Activated CD4-positive, alpha-beta T cell treated with anti-CD3 and anti-CD28 coated beads for 36 hours (primary cell): Measurements from ENCODE around the gene ZRANB3. TPM values are rescaled to one million over a fixed set of nuclear protein-coding genes. Genes with fewer than 3 reads are reported as not detected.

Experiments
- ATAC-seq: fragments of 200-7000 bp; cut with Tn5 transposase; one replicate; pipeline ENCODE4 v1.10.0; 2021; ENCODE audit warnings: mild to moderate bottlenecking, moderate library complexity
- CTCF ChIA-PET: fragments of 350-600 bp; sonication (Branson Sonifier 250); formaldehyde crosslinking; loops from one replicate; lab custom pipeline; 2021; ENCODE audit warnings: antibody characterized with exemption; lab: Charles Lee
- POLR2A ChIA-PET: fragments of 350-600 bp; sonication (Branson Sonifier 250); formaldehyde crosslinking; loops from one replicate; lab custom pipeline; 2021; ENCODE audit warnings: antibody characterized with exemption, inconsistent platforms; lab: Charles Lee
- DNase-seq: peaks from one replicate; pipeline ENCODE4 v3.0.0-alpha.2; 2020
- H3K27ac Mint-ChIP-seq: one replicate; pipeline ENCODE4 v1.8.0; 2021; ENCODE audit warnings: mixed read lengths
- H3K27me3 Mint-ChIP-seq: one replicate; pipeline ENCODE4 v1.8.0; 2021; ENCODE audit warnings: mixed read lengths
- H3K36me3 Mint-ChIP-seq: one replicate; pipeline ENCODE4 v1.8.0; 2021; ENCODE audit warnings: low read depth, mixed read lengths
- H3K4me1 Mint-ChIP-seq: one replicate; pipeline ENCODE4 v1.8.0; 2021; ENCODE audit warnings: mixed read lengths
- H3K4me3 Mint-ChIP-seq: one replicate; pipeline ENCODE4 v1.8.0; 2021; ENCODE audit warnings: mild to moderate bottlenecking, moderate library complexity, mixed read lengths
- H3K9me3 Mint-ChIP-seq: one replicate; pipeline ENCODE4 v1.8.0; 2021; ENCODE audit warnings: low read depth, mixed read lengths
- intact Hi-C, 2 experiments: fragments of 100-400 bp; cut with DNase I in 1 of 2; cut with micrococcal nuclease in 1 of 2; formaldehyde crosslinking; loops; one replicate each; pipeline versions ENCODE4 v1.14.2 to v1.15.1; 2022 to 2024; cut with DNase I, micrococcal nuclease
- total RNA-seq, 2 experiments: library from RNA; stranded (reverse); gene quantifications; one replicate each; pipeline ENCODE4 v1.2.3, GENCODE V29; 2021

ZRANB3 gene
- total RNA-seq, 2 experiments from 2014 or later = 15.1 to 16.5 TPM

DNA sequence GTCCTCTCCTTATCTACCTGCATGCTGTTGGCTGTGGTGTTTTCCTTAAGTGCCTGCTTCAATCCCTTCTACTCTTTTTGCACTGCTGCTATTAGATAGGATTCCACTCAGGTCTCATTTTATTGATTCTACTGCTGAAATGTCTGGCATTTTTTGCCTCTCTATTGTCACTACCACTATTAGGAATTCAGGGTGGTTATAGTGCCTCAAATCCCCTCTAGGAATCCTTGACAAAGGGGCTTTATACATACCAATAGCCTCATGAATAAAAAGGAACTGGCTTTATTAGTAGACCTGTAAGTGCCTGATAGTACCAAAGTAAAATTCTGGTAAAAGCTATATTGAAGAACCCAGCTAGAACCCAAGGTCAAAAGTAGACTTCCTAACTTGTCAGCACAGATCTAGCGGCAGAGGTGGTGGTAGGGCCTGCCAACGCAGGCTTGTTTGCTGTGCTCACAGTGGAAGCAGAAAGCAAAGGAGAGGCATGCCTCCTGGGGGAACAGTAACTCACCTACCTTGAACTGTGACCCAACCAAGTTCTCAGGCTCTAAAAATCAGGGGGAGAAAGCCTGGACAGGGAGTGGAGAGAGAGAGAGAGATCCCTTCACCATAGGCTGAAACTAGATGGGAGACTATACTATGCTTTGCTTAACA lies 278.1 kb downstream of the ZRANB3 start:
- Mint-ChIP-seq H3K27ac (no peak overlapping the region), H3K27me3 (no peaks in the 10 kb centered on the region), H3K9me3 (peaks cover 21% of the 10 kb centered on the region), H3K36me3 (peaks cover 17% of the 10 kb centered on the region), H3K4me1 (no peaks in the 10 kb centered on the region), H3K4me3 (no peak overlapping the region)
- intact Hi-C loops = loop anchor here in 1 of 2 experiments (10.0 kb wide), 1 partner anchor 248 kb away; no protein-coding TSS in a partner anchor
- no peak for DNase-seq
- CTCF ChIA-PET = interaction anchor here (0.7 kb wide), 1 partner anchor 450 kb away, joined by 3 read pairs; no protein-coding TSS in a partner anchor
- ATAC-seq = no peak
- POLR2A ChIA-PET = no interaction called here

DNA sequence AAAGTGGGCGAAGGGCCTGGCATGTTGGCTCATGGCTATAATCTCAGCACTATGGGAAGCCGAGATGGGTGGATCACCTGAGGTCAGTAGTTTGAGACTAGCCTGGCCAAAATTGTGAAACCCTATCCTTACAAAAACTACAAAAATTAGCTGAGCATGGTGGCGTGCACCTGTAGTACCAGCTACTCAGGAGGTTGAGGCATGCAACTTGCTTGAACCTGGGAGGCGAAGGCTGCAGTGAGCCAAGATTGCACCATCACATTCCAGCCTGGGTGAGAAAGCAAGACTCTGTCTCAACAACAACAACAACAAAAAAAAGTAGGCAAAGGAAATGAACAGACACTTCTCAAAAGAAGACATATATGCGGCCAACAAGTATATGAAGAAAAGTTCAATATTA lies 282.4 kb downstream of the ZRANB3 start:
- H3K9me3 Mint-ChIP-seq = peaks cover 21% of the 10 kb centered on the region
- H3K4me3 Mint-ChIP-seq = no peak overlapping the region
- ATAC-seq (no peak), DNase-seq (no peak)
- peaks cover 8% of the 10 kb centered on the region for H3K4me1 Mint-ChIP-seq
- CTCF ChIA-PET = interaction anchor here (0.8 kb wide), 1 partner anchor 1192 kb away, joined by 4 read pairs; no protein-coding TSS in a partner anchor
- peaks cover 17% of the 10 kb centered on the region for H3K36me3 Mint-ChIP-seq
- POLR2A ChIA-PET = no interaction called here
- H3K27me3 Mint-ChIP-seq = no peaks in the 10 kb centered on the region
- no peak overlapping the region for H3K27ac Mint-ChIP-seq
- intact Hi-C loops = loop anchor here in 1 of 2 experiments (5.0 kb wide), 1 partner anchor 284 kb away; the partner anchor contains the start of genes R3HDM1 and ZRANB3

GRCh38 chr2:135246711-135247270 lies 284.2 kb downstream of the ZRANB3 start:
- ATAC-seq (no peak), DNase-seq (no peak)
- Mint-ChIP-seq H3K4me3 (no peak overlapping the region), H3K36me3 (peaks cover 16% of the 10 kb centered on the region), H3K9me3 (peaks cover 19% of the 10 kb centered on the region), H3K4me1 (peaks cover 8% of the 10 kb centered on the region), H3K27me3 (no peaks in the 10 kb centered on the region), H3K27ac (no peak overlapping the region)
- CTCF ChIA-PET = interaction anchor here (1.0 to 1.6 kb wide), 2 partner anchors 199 to 243 kb away, joined by 4 read pairs; no protein-coding TSS in a partner anchor
- POLR2A ChIA-PET = no interaction called here
- intact Hi-C loops = loop anchor here in 1 of 2 experiments (5.0 kb wide), 1 partner anchor 286 kb away; the partner anchor contains the start of genes R3HDM1 and ZRANB3

- Mint-ChIP-seq H3K9me3 (peaks cover 7% of the 10 kb centered on the region), H3K36me3 (peaks cover 8% of the 10 kb centered on the region), H3K27ac (peak overlapping the region; percentile 84), H3K4me1 (peaks cover 8% of the 10 kb centered on the region), H3K4me3 (no peak overlapping the region), H3K27me3 (no peaks in the 10 kb centered on the region)
- ChIA-PET CTCF (interaction anchor here (0.6 kb wide), 1 partner anchor 235 kb away, joined by 3 read pairs; no protein-coding TSS in a partner anchor), POLR2A (no interaction called here)
- intact Hi-C loops = loop anchor here in 1 of 2 experiments (1.0 to 5.0 kb wide), 2 partner anchors 193 to 287 kb away; partner anchors contain the start of genes R3HDM1, RAB3GAP1 and ZRANB3
- DNase-seq (peak; percentile 36), ATAC-seq (peak; percentile 98)
Measured at GRCh38 chr2:135245071-135245470, 285.9 kb downstream of the ZRANB3 start.

GRCh38 chr2:135238651-135239050 lies 292.4 kb downstream of the ZRANB3 start:
- intact Hi-C loops = no loop called here
- no peak overlapping the region for H3K4me3 Mint-ChIP-seq
- ChIA-PET POLR2A (no interaction called here), CTCF (interaction anchor here (0.6 to 2.0 kb wide), 2 partner anchors 14 to 69 kb away, joined by 3 to 6 read pairs; no protein-coding TSS in a partner anchor)
- no peak overlapping the region for H3K27ac Mint-ChIP-seq
- no peak for DNase-seq
- H3K27me3 Mint-ChIP-seq = no peaks in the 10 kb centered on the region
- H3K9me3 Mint-ChIP-seq = no peaks in the 10 kb centered on the region
- H3K36me3 Mint-ChIP-seq = no peaks in the 10 kb centered on the region
- H3K4me1 Mint-ChIP-seq = no peaks in the 10 kb centered on the region
- ATAC-seq = no peak

DNA sequence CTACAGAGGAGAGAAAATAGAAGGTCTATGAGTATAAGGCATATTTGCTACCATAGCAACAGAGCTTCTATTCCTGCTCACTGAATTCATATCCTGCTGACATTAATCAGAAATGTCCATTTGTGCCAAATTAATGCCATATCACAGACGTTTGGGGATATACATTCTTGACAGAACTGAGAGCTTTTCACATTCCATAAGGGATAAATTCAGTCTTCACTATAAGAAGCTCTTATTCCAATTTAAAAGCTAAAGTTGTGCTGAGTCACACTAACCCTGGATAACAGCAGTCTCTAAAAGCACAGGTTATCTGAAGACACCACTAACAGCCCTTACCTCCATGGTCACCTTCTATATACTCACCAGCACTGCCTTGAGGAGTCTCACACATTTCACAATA lies 300.9 kb downstream of the ZRANB3 start:
- ChIA-PET POLR2A (no interaction called here), CTCF (no interaction called here)
- DNase-seq (no peak), ATAC-seq (no peak)
- Mint-ChIP-seq H3K4me1 (no peaks in the 10 kb centered on the region), H3K9me3 (peaks cover 4% of the 10 kb centered on the region), H3K4me3 (no peak overlapping the region), H3K27ac (no peak overlapping the region), H3K27me3 (no peaks in the 10 kb centered on the region), H3K36me3 (peaks cover 4% of the 10 kb centered on the region)
- intact Hi-C loops = no loop called here

DNA sequence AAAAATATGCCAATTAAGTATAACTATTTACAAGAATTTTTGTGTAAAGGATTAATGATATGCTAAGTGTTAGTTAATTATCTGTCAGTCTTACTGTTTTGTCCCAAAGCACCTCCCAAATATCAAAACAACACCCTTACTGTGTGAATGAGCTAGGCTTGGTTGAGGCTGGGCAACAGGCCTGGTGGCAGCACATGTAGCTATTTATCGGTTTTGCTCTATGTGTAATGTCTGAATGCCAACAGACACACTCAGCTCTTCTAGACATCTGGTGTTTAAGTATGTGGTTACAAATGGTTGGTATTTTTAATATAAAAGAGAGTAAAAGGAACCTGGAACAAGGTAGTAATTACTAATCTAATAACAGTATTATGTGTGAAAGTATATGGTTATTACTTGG lies 303.6 kb downstream of the ZRANB3 start:
- no peak for ATAC-seq
- no peaks in the 10 kb centered on the region for H3K4me1 Mint-ChIP-seq
- DNase-seq = no peak
- H3K27ac Mint-ChIP-seq = no peak overlapping the region
- ChIA-PET CTCF (interaction anchor here (0.6 kb wide), 2 partner anchors 152 to 521 kb away, joined by 3 read pairs; no protein-coding TSS in a partner anchor), POLR2A (no interaction called here)
- no peak overlapping the region for H3K4me3 Mint-ChIP-seq
- peaks cover 4% of the 10 kb centered on the region for H3K36me3 Mint-ChIP-seq
- no peaks in the 10 kb centered on the region for H3K9me3 Mint-ChIP-seq
- no peaks in the 10 kb centered on the region for H3K27me3 Mint-ChIP-seq
- intact Hi-C loops = no loop called here

DNA sequence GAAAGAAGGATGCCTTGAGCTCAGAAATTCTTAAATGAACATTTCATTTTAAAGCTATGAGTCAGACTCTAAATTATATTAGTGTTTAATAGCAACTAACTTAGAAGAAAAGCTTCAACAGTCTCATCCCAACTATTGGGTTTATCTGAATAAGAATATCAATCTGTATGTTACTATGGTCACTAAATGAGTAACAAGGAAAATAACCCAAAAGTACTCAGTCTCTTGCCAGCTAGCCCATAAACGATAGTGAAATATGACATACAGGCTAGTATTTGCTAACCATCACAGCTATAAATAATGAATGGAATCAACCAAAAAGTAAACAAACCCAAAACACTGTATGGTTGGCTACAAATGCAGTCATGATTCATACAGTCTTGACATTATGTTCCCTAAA lies 304.1 kb downstream of the ZRANB3 start:
- Mint-ChIP-seq H3K27me3 (no peaks in the 10 kb centered on the region), H3K9me3 (no peaks in the 10 kb centered on the region), H3K4me3 (no peak overlapping the region), H3K4me1 (no peaks in the 10 kb centered on the region), H3K36me3 (peaks cover 4% of the 10 kb centered on the region), H3K27ac (no peak overlapping the region)
- intact Hi-C loops = no loop called here
- ATAC-seq (no peak), DNase-seq (no peak)
- ChIA-PET CTCF (interaction anchor here (0.6 to 1.0 kb wide), 3 partner anchors 10 to 522 kb away, joined by 3 read pairs; no protein-coding TSS in a partner anchor), POLR2A (no interaction called here)

DNA sequence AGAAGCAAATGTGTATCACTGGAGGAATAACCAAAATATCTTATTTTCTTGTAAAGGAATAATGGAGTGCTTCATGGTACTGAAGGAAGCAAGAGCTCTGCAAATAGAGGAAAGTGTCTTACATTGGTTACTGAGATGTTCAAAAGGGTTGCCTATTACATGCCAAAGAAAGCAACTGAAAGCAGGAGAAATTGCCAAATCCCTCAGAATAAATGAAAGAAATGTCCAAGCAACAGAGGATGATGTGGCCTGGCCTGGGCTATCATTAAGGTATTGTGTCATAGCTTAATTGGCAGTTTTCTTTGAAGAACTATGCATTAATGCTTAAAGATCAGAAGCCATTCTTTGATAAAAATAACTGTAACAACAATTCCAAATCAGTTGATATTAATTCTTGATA lies 305.2 kb downstream of the ZRANB3 start:
- H3K27ac Mint-ChIP-seq = no peak overlapping the region
- no peaks in the 10 kb centered on the region for H3K4me1 Mint-ChIP-seq
- CTCF ChIA-PET = interaction anchor here (1.0 kb wide), 1 partner anchor 8 kb away, joined by 3 read pairs; no protein-coding TSS in a partner anchor
- no peaks in the 10 kb centered on the region for H3K9me3 Mint-ChIP-seq
- ATAC-seq (no peak), DNase-seq (no peak)
- no peaks in the 10 kb centered on the region for H3K27me3 Mint-ChIP-seq
- peaks cover 4% of the 10 kb centered on the region for H3K36me3 Mint-ChIP-seq
- no peak overlapping the region for H3K4me3 Mint-ChIP-seq
- POLR2A ChIA-PET = no interaction called here
- intact Hi-C loops = no loop called here

- POLR2A ChIA-PET = interaction anchor here (0.7 kb wide), 1 partner anchor 416 kb away, joined by 3 read pairs; no protein-coding TSS in a partner anchor
- Mint-ChIP-seq H3K9me3 (no peaks in the 10 kb centered on the region), H3K36me3 (peaks cover 6% of the 10 kb centered on the region), H3K4me1 (no peaks in the 10 kb centered on the region), H3K27me3 (no peaks in the 10 kb centered on the region), H3K27ac (no peak overlapping the region), H3K4me3 (no peak overlapping the region)
- DNase-seq (no peak), ATAC-seq (no peak)
- intact Hi-C loops = no loop called here
- CTCF ChIA-PET = no interaction called here
Measured at GRCh38 chr2:135219226-135219625, 311.8 kb downstream of the ZRANB3 start.

DNA sequence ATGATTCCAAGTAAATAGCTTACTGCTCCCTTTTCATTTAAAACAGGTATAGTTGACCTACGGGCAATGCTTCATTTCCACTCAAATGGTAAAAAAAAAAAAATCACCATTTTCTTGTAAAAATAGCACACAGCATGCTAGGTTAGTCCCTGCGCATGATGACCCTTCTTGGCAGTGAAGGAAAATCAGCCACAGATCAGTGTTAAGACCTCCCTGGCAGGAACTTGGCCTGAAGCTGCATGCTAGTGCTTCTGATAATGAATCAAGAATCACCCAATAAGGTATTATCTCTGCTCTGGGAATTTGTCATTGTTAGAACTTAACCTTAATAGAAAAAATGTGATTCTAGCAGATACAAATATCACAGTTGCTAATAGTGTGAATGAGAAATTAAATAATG lies 312.6 kb downstream of the ZRANB3 start:
- intact Hi-C loops = no loop called here
- no peaks in the 10 kb centered on the region for H3K4me1 Mint-ChIP-seq
- H3K27ac Mint-ChIP-seq = no peak overlapping the region
- ATAC-seq (no peak), DNase-seq (no peak)
- POLR2A ChIA-PET = no interaction called here
- CTCF ChIA-PET = no interaction called here
- no peaks in the 10 kb centered on the region for H3K27me3 Mint-ChIP-seq
- no peak overlapping the region for H3K4me3 Mint-ChIP-seq
- H3K36me3 Mint-ChIP-seq = peaks cover 6% of the 10 kb centered on the region
- no peaks in the 10 kb centered on the region for H3K9me3 Mint-ChIP-seq
